ENCODE data around the gene SP100.
"Not testable (repeated sequence)": the region's sequence is repeated elsewhere in the genome, so short reads cannot be mapped to it uniquely, and the experiment has no call there.

The SP100 gene

DNA sequence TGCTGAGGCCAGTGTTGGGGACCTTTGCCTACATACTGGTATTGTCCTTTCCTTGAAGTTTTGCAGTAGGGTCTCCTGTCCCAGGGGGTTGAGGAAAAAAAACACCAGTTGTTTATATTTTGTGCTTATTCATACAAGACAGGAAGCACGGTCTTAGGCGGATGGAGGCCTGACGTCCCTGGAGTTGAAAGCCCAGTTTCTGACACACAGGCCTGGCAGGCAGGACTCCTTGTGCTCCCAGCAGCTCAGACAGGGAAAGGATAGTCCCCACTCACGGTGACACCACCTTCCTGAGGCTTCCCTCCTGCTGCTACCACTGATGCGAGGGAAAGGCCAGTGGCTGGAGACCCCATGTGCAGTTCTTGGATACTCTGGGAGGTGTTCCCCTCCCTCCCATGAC is 15.5 kb upstream of the SP100 start:
- H3K4me3 ChIP-seq (ENCODE audit: low read depth, low read length): no peak overlapping the region
- no peak for DNase-seq (ENCODE audit: low read depth)
- TF ChIP-seq, protein P1, sequence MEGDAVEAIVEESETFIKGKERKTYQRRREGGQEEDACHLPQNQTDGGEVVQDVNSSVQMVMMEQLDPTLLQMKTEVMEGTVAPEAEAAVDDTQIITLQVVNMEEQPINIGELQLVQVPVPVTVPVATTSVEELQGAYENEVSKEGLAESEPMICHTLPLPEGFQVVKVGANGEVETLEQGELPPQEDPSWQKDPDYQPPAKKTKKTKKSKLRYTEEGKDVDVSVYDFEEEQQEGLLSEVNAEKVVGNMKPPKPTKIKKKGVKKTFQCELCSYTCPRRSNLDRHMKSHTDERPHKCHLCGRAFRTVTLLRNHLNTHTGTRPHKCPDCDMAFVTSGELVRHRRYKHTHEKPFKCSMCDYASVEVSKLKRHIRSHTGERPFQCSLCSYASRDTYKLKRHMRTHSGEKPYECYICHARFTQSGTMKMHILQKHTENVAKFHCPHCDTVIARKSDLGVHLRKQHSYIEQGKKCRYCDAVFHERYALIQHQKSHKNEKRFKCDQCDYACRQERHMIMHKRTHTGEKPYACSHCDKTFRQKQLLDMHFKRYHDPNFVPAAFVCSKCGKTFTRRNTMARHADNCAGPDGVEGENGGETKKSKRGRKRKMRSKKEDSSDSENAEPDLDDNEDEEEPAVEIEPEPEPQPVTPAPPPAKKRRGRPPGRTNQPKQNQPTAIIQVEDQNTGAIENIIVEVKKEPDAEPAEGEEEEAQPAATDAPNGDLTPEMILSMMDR (conservative IDR thresholded peaks at IDR 0.05; ENCODE audit: low read depth, low read length): no peak

DNA sequence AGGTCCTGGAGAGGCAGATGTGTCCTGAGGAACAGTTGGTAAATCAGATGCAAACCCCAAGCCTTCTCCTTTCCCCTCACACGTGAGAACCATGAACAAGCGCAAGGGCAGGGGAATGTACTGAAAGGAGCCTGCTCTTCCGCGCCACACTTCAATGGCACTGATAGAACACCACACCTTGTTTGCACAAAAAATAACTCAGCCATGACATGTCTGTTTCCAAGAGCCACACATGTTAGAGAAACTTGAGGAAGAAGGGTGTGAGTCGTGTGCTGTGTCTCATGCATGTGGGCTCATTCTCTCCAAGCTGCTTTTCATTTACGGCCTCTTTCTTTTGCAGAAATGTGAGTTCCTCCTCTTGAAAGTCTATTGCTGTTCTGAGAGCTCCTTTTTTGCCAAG is 15.0 kb upstream of the SP100 start:
- DNase-seq (ENCODE audit: low read depth); H3K4me3 ChIP-seq (ENCODE audit: low read depth, low read length): not testable (repeated sequence)

DNA sequence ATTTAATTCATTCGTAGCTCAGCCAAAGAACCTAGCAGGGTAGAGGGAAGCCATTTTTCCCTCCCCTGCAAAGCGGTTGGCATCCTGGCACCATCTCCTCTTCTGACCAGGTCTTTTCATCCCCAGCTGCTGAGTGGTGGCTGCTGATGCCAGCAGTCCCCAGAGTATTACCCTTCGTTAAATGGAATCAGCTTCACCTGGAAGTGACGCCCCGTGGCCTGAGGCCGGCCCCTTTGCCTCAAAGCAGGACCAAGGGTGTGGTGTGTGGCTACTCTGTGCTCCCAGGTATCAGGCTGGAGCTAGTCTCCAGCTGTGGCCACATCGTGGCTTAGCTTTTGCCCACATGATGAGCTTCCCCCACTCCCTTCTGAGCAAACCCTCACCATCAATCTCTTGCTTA is 12.3 kb upstream of the SP100 start:
- DNase-seq (ENCODE audit: low read depth): no peak
- TF ChIP-seq, protein P1 (conservative IDR thresholded peaks at IDR 0.05; ENCODE audit: low read depth, low read length): no peak

DNA sequence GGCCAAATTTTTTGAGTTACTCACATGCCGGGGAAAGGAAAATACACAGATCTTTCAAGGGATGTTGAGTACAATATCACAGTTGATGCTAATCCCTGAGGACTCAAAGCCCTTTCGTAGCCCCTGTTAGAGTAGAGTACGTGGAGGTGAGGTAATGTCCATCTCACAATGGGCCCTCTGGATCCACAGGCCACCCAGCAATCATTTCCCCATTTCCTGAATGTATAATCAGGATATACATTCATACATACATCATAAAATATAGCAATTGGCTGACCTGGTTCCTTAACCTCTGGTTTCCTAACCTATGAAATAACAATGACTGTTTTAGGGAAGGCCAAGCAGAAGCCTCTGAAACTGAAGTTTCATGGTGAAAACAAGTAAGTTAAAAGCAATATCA is 10.2 kb upstream of the SP100 start:
- TF ChIP-seq, protein P1 (conservative IDR thresholded peaks at IDR 0.05; ENCODE audit: low read depth, low read length): no peak
- no peak overlapping the region for H3K4me3 ChIP-seq (ENCODE audit: low read depth, low read length)
- DNase-seq (ENCODE audit: low read depth): no peak

More for the DNA sequence above, 12.3 kb upstream of the SP100 start:
- no peak overlapping the region for H3K4me3 ChIP-seq (ENCODE audit: low read depth, low read length)

DNA sequence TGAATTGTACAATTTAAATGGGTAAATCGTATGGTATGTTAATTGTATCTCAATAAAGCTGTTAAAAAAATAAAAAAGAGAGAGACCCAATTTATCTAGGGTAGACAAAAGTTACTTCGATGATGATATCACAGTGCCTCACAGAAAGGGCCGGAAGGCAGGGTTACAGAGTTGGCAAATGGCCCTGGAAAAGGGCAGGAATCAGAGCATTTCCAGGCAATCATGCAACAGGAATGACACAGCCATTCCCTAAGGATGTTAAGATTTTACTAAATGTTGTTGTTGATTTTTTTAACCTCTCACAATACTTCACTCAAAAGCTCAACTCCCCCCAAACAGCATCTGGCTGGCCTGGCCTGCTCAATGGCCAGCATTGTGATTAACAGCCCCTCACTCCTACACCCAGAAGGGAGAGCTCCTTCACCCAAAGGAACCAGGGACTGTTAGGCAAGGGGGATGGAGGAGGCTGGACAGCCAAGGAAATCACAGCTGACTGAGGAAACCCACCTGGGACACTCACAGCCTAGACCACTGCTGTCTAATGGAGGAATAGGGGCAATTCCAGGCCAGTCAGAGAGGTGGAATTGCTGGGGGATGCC is 7.7 kb upstream of the SP100 start:
- no peak overlapping the region for H3K4me3 ChIP-seq (ENCODE audit: low read depth, low read length)
- TF ChIP-seq, protein P1 (conservative IDR thresholded peaks at IDR 0.05; ENCODE audit: low read depth, low read length): no peak
- DNase-seq (ENCODE audit: low read depth): peak; percentile 38

DNA sequence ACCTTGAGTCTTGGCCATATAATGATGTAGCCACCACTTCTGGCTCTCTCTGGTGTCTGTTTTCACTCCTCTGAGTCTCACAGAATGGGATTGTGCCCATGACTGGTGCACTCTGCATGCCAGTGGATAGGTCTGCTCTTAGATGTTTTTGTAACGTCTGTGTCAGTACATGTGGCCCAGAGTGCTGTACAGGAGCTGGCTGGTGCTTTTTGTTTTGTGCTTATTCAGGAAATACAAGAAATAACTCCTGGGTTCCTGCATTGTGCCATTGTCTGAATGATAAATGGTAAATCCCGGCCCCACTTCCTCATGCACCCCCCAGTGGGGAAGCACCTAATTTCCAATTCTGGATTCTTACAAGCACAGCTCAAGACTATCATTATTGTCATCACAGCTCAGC is 6.7 kb upstream of the SP100 start:
- not testable (repeated sequence) for H3K4me3 ChIP-seq (ENCODE audit: low read depth, low read length); DNase-seq (ENCODE audit: low read depth)

DNA sequence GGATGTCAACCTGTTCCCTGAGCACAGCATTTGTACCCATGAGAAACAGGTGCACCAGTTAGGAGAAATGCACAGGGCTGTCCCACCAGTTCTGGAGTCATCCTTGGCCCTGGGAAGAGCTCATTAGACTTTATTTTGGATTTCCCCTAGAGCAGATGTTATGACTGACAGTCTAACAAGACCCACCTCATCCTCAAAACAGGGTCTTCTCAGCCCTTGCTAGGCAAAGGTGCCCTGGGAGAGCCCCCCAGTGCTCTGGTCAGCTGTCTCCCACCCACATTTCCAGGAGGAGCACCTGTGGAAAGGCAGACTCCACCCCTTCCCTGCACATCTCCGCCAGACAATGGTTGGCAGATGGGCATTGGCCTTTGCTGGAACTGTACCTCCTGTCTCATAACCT is 5.7 kb upstream of the SP100 start:
- no peak overlapping the region for H3K4me3 ChIP-seq (ENCODE audit: low read depth, low read length)
- no peak for DNase-seq (ENCODE audit: low read depth)
- TF ChIP-seq, protein P1 (conservative IDR thresholded peaks at IDR 0.05; ENCODE audit: low read depth, low read length): no peak

DNA sequence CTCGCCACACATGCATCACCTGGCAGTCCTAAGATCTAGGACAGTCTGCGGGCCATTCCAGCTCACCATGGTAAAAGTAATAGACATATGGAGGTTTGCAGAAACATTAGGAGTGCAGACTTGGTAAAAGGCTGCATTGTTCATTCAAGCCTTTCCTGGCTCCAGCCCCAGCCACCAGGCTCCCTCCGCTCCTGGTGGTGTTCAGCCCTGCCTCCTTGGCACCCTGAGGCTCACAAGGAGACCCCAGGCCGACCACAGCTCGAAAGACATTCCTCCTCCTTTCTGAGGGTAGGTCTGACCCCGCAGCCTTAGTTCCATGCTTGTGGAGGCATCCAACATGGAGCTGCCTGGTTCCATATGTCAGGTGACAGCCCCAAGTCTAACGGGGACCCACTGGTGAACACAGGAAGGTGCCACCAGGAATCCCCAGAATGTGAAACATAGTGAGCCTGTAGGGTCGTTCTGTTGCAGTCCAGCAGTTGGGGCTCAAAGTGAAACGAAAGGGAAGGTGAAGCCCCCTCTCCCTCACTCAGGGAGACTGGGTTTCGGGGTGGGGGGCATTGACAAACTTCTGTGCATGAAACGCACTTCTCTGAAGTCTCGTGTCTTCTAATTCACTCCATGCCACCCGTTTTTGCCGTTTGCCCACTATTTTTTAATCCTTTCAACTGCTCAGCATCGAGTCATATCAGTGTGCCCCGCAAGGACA is 5.0 kb upstream of the SP100 start:
- TF ChIP-seq, protein P1 (conservative IDR thresholded peaks at IDR 0.05; ENCODE audit: low read depth, low read length): no peak
- H3K4me3 ChIP-seq (ENCODE audit: low read depth, low read length): peak overlapping the region; percentile 77
- DNase-seq (ENCODE audit: low read depth): no peak

Measured in choroid plexus epithelial cell (primary cell).